Cardiac muscle cell (in vitro differentiated cells and primary cell): ENCODE data around the gene MPP4. TPM values are rescaled to one million over a fixed set of nuclear protein-coding genes. Genes with fewer than 3 reads are reported as not detected.
A peak's percentile ranks its signal among the peaks of the same experiment; 100 is the strongest.

Experiments
- DNase-seq, 2 donors: peaks; one replicate each; pipeline versions ENCODE4 v3.0.0 to v3.0.0-alpha.2; 2010 to 2017; ENCODE audit warnings: low read depth in 1 of 2, low spot score in 1 of 2
- H3K27ac ChIP-seq: fragments of 200-600 bp; sonication (generic); 2 replicates; pipeline ENCODE4 v1.5.1; 2016
- H3K27me3 ChIP-seq: fragments of 200-600 bp; sonication (generic); 2 replicates; pipeline ENCODE4 v1.6.0; 2016; ENCODE audit warnings: control low read depth
- H3K36me3 ChIP-seq: fragments of 200-600 bp; sonication (generic); 2 replicates; pipeline ENCODE4 v1.5.1; 2016; ENCODE audit warnings: control low read depth
- H3K4me1 ChIP-seq: fragments of 200-600 bp; sonication (generic); 2 replicates; pipeline ENCODE4 v1.8.1; 2017; ENCODE audit warnings: low read depth, mild to moderate bottlenecking, mixed run types
- H3K4me3 ChIP-seq: fragments of 200-600 bp; sonication (generic); 2 replicates; pipeline ENCODE4 v1.5.1; 2016; ENCODE audit warnings: mild to moderate bottlenecking
- H3K9me3 ChIP-seq: fragments of 200-600 bp; sonication (generic); 2 replicates; pipeline ENCODE4 v1.5.1; 2017; ENCODE audit warnings: low read depth, mild to moderate bottlenecking, control low read depth
- polyA plus RNA-seq: library from polyadenylated mRNA; unstranded; fragments of >200 nt; fragmentation: Nextera tagmentation; extraction: Ambion mirVana; gene quantifications from 2 replicates; pipeline ENCODE4 v1.2.1, GENCODE V29; 2016
- total RNA-seq: library from RNA; depleted of rRNA; stranded (reverse); fragments of >200 nt; gene quantifications from 2 replicates; pipeline ENCODE4 v1.2.3, GENCODE V29; 2016
- TF ChIP-seq, protein P1 (sequence below): IDR thresholded peaks from 2 replicates; pipeline ENCODE4 v1.5.1; 2012; ENCODE audit warnings: low read depth, mild to moderate bottlenecking, low read length

MPP4 gene
- total and polyA plus RNA-seq, 2 experiments from 2014 or later, result 0.15 to 0.27 TPM

GRCh38 chr2:201642579-201643215, 55.7 kb downstream of the MPP4 start:
- peak; percentile 85 to 87 for DNase-seq
- H3K27me3 ChIP-seq, result no peaks in the 10 kb centered on the region
- peak overlapping the region; percentile 89 for H3K27ac ChIP-seq
- TF ChIP-seq, protein P1, sequence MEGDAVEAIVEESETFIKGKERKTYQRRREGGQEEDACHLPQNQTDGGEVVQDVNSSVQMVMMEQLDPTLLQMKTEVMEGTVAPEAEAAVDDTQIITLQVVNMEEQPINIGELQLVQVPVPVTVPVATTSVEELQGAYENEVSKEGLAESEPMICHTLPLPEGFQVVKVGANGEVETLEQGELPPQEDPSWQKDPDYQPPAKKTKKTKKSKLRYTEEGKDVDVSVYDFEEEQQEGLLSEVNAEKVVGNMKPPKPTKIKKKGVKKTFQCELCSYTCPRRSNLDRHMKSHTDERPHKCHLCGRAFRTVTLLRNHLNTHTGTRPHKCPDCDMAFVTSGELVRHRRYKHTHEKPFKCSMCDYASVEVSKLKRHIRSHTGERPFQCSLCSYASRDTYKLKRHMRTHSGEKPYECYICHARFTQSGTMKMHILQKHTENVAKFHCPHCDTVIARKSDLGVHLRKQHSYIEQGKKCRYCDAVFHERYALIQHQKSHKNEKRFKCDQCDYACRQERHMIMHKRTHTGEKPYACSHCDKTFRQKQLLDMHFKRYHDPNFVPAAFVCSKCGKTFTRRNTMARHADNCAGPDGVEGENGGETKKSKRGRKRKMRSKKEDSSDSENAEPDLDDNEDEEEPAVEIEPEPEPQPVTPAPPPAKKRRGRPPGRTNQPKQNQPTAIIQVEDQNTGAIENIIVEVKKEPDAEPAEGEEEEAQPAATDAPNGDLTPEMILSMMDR, result no peak
- peaks cover 22% of the 10 kb centered on the region for H3K4me1 ChIP-seq
- H3K4me3 ChIP-seq, result peak overlapping the region; percentile 54
- peaks cover 9% of the 10 kb centered on the region for H3K36me3 ChIP-seq
- no peaks in the 10 kb centered on the region for H3K9me3 ChIP-seq

GRCh38 chr2:201642086-201642578, 56.3 kb downstream of the MPP4 start:
- TF ChIP-seq, protein P1, result no peak
- peak overlapping the region; percentile 54 for H3K4me3 ChIP-seq
- DNase-seq, result no peak
- peaks cover 12% of the 10 kb centered on the region for H3K36me3 ChIP-seq
- H3K27me3 ChIP-seq, result no peaks in the 10 kb centered on the region
- H3K4me1 ChIP-seq, result peaks cover 22% of the 10 kb centered on the region
- no peaks in the 10 kb centered on the region for H3K9me3 ChIP-seq
- peak overlapping the region; percentile 89 for H3K27ac ChIP-seq

DNA sequence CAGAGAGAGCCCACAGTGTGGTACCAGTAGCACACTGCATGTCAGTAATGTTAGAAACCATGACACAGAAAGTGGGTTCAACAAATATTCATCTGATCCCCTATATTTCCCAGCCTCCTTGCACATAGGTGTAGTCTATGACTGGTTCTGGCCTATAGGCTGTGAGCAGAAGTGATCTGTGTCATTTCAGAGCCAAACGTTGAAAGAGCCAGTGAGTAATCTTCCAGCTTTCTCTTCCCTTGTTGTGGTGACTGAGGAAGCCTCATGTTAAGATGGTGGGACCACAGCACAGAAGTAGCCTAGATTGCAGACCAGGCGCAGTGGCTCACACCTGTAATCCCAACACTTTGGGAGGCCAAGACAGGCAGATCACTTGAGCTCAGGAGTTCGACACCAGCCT, 59.2 kb downstream of the MPP4 start:
- peaks cover 15% of the 10 kb centered on the region for H3K4me1 ChIP-seq
- no peaks in the 10 kb centered on the region for H3K9me3 ChIP-seq
- no peak overlapping the region for H3K4me3 ChIP-seq
- no peak for DNase-seq
- peaks cover 26% of the 10 kb centered on the region for H3K36me3 ChIP-seq
- H3K27ac ChIP-seq, result no peak overlapping the region
- H3K27me3 ChIP-seq, result no peaks in the 10 kb centered on the region
- TF ChIP-seq, protein P1, result no peak

DNA sequence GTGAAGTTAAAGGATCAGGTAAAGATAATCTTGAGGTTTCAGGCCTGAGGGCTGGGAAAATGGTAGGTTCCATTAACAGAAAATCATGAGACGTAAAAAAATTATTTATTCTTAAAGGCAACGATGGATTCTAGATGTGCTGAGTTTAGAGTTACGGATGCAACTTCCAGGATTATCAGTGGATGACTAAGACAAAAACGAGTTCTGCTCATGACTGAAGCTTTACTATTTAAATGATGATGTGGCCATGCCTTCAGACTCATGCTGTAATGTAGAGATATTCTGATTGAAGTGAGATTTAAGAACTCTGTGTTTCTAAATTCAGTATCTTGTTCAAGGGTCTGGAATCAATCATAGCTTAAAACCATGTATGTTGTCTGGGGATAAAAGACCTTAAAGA, 60.1 kb downstream of the MPP4 start:
- Histone ChIP-seq H3K4me1 (peaks cover 17% of the 10 kb centered on the region), H3K4me3 (no peak overlapping the region), H3K9me3 (no peaks in the 10 kb centered on the region), H3K27ac (no peak overlapping the region), H3K27me3 (no peaks in the 10 kb centered on the region), H3K36me3 (peaks cover 26% of the 10 kb centered on the region)
- no peak for DNase-seq
- TF ChIP-seq, protein P1, result no peak

DNA sequence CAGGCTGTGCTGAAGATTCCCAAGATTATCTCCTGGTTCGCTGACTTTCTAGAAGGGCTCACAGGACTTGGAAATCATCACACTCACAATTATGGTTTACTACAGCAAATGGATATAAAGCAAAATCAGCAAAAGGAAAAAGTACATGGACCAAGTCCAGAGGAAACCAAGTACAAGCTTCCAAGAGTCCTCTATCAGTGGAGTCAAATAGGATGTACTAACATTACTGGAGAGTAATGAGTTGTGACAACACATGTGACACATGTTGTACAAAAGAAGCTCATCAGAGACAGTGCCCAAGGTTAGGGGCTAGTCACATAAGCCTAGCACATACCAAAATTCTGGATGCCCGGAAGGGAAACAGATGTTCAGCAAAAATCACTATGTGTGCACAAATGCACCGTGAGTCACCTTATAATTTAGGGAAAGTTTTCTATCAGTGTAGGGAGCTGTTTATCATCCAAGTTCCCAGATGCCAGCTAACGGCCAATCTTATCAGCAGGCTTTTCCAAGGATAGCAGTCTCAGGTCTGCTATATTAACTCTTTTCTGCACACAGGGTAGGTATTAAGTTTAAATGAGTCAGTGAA, 64.7 kb downstream of the MPP4 start:
- H3K4me3 ChIP-seq, result no peak overlapping the region
- TF ChIP-seq, protein P1, result no peak
- no peaks in the 10 kb centered on the region for H3K9me3 ChIP-seq
- peaks cover 56% of the 10 kb centered on the region for H3K36me3 ChIP-seq
- DNase-seq, result no peak
- no peaks in the 10 kb centered on the region for H3K27me3 ChIP-seq
- H3K4me1 ChIP-seq, result peaks cover 10% of the 10 kb centered on the region
- H3K27ac ChIP-seq, result peak overlapping the region; percentile 70
